ENCODE measurements around the gene KIF20B.
"Not testable (repeated sequence)": the region's sequence is repeated elsewhere in the genome, so short reads cannot be mapped to it uniquely, and the experiment has no call there.

The KIF20B gene

DNA sequence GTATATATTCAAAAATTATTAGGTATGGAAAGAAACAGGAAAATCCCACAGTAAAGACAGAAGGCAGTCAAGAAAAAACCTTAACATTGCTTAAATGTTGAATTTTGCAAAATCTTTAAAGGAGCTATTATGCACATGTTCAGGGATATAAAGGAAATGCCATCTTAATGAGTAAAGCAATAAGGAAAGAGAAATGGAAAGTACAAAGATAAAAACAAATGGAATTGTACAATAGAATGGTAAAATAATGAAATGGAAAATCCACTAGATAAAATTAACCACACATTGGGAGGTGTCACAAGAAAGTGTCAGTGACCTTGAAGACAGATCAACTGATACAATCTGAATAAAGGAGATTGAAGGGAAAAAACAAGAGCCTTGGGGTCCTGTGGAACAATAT is 82.0 kb downstream of the KIF20B start:
- DNase-seq (ENCODE audit: low read depth in 2 of 2) = no peak

DNA sequence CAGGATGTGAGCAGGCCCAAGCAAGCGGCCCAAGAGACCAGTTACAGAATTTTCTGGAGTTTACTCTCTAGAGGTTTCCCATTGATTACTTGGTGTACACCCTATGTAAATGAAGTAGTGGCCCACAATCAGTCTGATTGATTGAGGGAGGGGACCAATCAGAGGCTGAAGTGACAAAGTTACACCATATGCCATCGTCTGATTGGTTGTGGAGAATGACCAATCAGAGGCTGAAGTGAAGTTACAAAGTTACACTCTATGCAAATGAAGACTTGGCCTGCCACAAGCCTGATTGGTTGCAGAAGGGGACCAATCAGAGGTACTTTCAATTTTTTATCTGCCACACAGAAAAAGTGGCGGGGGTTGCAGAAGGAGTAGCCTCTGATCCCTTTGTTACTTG is 83.7 kb downstream of the KIF20B start:
- DNase-seq (ENCODE audit: low read depth in 2 of 2) = no peak

DNA sequence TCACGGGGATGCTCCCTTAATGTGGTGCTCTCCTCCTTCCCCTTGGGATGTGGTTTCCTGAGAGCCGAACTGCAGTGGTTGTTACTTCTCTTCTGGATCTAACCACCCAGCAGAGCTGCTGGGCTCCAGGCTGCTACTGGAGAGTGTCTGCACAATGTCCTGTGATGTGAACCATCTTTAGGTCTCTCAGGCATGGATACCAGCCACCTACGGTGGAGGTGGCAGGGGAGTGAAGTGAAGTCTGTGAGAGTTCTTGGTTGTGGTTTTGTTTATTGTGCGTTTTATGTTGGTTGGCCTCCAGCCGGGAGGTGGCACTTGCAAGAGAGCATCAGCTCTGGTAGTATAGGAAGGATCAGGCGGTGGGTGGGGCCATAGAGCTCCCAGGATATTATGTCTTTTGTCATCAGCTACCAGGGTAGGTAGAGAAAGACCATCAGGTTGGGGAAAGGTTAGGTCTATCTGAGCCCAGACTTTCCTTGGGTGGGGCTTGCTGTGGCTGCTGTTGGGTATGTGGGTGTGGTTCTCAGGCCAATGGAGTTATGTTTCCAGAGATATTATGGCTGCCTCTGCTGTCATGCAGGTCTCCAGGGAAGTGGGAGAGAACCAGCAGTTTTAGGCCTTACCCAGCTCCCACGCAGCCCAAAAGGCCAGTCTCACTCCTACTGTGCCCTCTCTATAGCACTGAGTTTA is 87.9 kb downstream of the KIF20B start:
- DNase-seq (ENCODE audit: low read depth in 2 of 2) = no peak

DNA sequence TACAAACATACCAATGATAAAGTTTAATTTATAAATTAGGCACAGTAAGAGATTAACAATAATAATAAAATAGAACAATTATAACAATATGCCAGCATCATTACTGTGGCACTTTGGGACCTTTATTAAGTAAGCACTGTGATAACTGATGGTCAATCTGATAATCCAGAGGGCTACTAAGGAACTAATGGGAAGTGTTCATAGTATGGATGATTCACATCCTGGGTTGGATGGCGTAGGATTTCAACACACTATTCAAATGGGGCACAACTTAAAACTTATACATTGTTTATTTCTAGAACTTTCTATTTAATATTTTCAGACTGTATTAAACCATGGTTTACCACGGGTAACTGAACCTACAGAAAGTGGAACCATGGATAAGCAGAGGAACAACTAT is 90.8 kb downstream of the KIF20B start:
- no peak for DNase-seq (ENCODE audit: low read depth in 2 of 2)

DNA sequence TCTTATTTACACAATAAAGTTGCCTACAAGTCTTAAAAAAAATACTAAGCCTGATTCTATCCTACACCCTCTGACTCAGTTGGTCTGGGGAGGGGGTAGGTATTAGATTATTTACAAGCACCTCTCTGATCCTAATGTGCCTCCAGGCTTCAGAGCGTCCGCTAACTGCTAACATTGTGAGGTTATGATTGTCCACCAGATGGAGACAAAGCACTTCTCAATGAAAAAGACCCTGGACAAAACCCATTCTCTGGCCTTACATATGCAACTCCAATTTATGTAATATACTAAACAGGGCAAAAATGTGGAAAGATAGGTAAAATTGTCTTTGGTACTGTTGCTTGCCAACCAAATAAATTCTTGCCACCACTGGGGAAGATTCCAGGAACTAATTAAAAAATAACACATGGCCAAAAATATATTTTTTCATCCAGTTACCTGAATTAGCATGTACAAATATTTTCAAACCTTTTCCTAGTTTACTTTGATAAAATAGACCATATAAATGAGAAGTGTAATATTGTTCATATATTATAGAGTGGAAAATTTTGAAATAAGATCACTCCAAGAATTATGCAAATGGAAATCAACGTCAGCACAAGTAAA is 92.4 kb downstream of the KIF20B start:
- no peak for DNase-seq (ENCODE audit: low read depth in 2 of 2)

DNA sequence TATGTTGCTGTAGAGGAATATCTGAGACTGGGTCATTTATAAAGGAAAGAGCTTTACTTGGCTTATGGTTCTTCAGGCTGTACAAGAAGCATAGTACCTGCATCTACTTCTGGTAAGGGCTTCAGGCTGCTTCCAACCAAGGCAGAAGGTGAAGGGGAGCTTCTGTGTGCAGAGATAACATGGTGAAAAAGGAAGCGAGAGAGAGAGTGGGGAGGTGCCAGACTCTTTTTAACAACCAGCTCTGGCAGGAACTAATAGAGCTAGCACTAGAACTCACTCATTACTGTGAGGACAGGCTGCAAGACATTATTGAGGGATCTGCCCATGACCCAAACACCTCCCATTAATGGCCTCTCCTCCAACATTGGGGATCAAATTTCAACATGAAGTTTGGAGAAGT is 94.5 kb downstream of the KIF20B start:
- no peak for DNase-seq (ENCODE audit: low read depth in 2 of 2)

DNA sequence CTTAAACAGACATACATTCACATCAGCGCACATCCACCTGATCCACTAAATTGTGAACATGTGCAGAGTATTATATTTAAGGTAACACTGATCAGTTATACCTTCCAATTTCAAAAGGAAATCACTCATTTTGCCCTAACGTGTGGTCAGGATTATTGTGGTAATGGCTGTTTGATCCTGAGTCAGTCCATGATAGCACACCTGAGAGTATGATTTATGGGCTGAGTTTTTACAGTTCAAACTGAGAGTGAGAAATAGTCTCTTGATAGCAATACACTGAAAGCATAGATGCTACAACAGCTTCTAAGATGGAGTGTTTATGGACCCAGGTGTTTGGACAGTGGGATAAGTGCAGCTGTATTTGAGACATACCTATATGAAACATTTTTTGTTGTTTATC is 96.7 kb downstream of the KIF20B start:
- no peak for DNase-seq (ENCODE audit: low read depth in 2 of 2)

DNA sequence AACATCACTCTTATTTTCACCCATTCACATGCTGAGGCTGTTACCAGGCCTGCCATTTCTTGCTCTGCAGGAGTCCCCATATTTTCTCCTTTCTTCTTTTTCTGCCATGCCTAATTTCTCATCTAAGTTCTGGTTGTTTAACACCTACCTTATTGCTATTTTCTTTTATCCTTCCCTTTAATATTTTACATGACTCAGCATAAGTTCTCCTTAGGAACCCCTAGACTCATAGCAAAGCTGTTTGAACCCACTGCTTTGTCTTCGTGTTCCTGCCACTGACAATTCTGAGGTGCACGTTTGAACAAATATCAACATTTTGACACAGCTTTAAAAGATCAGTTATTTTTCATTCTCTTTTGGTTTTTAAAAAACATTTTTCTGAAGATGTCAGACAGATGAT is 98.2 kb downstream of the KIF20B start:
- DNase-seq (ENCODE audit: low read depth in 2 of 2) = no peak

DNA sequence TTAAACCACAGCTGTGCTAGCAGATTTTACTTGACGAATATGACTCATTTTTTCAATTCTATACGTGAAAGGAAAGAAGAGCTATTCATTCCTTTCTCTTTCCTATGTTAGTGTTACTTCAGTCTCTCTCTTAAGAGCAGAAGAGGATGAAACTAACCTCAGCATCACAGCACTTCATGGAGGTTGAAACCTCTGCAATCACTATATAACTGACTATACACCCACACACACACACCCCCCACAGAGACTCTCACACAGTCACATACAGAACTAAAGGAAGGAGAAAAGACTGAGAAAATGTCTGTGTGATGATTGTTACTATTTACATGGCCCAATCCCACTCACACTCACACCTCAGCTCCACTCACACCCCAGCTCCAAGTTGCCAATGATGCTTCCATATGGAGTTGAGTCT is 104.2 kb downstream of the KIF20B start:
- DNase-seq (ENCODE audit: low read depth in 2 of 2) = no peak

DNA sequence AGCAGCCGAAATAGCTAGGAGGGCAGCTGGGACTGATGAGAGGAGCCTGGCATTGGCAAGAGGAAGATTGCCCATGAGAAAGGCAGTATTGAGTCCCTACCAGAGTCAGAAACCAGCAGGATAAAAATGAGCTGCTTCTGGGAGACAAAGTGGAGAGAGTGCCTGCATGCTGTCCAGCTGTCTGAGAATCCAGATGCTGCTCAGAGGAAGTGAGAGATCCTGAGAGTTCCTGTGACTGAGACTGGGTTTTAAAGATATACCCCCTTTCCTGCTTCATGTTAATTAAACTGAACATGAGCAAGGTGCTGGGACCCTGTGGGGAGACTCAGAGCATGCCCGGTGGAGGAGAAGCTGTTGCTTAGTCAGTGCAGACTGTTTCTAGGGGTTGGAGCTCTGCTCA is 107.5 kb downstream of the KIF20B start:
- no peak for DNase-seq (ENCODE audit: low read depth in 2 of 2)

DNA sequence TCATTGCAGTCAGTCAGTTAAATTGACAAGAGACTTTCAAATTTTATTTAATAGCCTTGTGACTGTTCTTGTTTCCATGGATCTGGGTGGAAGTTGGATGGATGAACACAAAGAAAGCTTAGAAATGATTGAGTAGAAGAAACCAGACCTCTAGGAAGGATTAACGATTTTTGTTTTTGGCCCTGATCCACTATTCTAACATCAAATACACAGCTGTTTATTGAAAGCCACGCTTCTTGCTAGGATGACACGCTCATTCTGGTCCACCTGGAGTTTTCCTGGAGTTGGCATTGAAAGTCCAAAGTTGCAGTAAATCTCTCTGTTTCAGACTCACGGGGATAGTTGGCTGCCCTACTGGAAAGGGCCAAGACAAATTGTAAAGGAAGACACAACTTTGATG is 108.4 kb downstream of the KIF20B start:
- DNase-seq (ENCODE audit: low read depth in 2 of 2) = no peak

DNA sequence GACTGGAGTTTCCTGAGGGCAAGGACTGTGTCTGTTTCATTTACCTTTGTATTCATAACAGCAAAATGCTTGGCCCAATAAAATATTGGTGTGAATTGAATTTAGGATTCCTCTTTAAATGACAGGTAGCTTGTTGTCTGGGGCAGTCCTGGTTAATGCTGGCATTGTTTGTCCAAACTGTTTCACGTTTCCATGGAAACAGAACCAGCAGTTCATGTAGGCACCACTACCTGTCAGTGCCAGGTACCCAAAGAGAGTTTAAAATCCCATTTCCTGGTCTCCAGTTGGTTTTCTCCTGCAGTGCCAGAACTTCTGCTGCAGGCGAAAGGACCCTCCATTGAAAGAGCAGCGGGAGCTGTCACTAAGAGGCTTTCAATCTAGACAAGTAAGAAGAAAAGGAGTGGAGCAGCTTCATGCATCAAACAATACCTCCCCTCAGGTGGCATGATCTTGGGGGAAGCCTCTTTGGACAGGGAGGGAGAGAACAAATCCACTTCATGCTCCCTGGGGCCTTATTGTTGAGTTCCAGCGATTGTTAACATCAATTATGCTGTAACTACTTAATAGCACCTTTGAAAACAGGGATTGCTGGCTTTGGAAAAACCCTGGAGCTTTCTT is 109.6 kb downstream of the KIF20B start:
- no peak for DNase-seq (ENCODE audit: low read depth in 2 of 2)

DNA sequence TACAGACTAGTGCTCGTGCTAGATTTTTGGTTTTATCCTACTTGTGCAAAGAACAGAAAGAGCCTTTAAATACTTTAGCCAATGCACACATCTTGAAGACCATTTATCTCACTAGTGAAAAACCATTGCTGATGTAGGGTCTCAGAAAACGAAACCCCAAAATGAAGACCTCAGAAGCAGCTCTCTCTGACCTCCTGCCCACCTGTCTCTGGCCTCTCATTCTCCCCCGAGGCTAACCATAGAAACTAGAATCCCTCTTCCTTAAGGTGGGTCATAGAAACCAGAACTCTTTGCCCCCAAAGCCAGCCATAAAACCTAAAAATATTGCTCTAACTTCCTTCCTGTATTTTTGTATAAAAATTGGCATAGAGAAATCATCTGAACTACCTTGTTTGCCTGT is 112.2 kb downstream of the KIF20B start:
- no peak for DNase-seq (ENCODE audit: low read depth in 2 of 2)

DNA sequence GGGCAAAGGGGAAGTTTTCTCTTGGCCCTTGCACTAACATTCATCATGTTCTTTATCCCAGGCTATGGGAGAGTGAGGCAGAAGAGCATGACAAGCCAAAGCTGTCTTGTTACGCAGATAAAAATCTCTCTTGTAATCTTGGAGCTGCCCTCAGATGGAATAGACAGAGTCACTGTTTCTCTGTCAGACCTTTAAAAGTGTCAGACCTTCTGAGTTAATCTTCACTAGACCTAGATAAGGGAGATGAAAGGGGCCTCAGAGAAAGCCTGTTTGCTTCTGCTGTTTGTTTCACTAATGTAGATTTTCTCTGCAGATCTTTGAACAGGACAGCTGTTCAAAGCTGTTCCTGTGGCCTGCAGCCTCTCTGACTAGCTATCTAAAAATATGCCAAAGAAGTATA is 112.9 kb downstream of the KIF20B start:
- no peak for DNase-seq (ENCODE audit: low read depth in 2 of 2)

DNA sequence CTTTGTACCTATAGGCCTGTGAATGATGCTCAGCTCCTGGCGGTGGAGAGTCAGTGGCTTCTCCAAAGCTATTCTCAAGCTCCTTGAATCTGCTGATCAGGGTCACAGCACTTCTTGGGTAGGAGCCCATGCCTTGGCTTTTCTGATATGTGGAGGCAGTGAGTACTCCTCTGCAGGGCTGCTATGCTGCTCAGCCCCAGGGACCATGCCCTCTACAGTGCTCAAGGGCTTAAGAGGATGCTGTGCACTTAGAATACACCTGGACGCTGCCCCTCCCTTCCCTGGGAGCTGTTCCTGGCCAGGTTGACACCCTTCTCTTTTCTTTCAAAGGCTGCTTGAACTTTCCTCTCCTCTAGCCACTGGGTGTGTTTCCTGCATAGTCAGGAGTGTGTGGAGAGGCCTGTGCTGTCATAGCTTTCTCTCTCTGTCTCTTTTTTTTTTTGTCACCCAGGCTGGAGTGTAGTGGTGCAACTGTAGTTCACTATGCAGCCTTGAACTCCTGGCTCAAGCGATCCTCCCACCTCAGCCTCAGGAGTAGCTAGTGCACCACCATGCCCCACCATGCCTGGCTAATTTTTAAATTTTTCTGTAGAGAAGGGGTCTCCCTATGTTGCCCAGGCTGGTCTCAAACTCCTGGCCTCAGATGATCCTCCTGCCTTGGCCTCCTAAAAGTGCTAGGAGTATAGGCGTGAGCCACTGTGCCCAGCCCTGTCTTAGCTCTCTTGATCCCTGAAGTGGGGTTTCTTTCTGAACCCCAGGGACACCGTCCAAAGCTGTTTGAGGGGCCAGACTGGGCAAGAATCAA is 113.9 kb downstream of the KIF20B start:
- no peak for DNase-seq (ENCODE audit: low read depth in 2 of 2)

DNA sequence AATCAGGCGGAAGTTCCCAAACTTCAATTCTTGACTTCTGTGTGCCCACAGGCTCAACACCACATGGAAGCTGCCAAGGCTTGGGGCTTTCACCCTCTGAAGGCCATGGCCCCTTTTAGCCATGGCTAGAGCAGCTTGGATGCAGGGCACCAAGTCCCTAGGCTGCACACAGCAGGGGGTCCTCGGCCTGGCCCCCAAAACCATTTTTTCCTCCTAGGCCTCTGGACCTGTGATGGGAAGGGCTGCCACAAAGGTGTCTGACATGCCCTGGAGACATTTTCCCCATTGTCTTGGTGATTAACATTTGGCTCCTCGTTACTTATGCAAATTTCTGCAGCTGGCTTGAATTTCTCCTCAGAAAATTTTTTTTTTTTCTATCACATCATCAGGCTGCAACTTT is 117.6 kb downstream of the KIF20B start:
- not testable (repeated sequence) for DNase-seq (ENCODE audit: low read depth in 2 of 2)

Data from stimulated activated CD8-positive, alpha-beta memory T cell treated with anti-CD3 and anti-CD28 coated beads, Interleukin-15, amount 100 ng/mL, for 4 hours (primary cell).